ENCODE measurements around the gene RASAL1.

Gene RASAL1

DNA sequence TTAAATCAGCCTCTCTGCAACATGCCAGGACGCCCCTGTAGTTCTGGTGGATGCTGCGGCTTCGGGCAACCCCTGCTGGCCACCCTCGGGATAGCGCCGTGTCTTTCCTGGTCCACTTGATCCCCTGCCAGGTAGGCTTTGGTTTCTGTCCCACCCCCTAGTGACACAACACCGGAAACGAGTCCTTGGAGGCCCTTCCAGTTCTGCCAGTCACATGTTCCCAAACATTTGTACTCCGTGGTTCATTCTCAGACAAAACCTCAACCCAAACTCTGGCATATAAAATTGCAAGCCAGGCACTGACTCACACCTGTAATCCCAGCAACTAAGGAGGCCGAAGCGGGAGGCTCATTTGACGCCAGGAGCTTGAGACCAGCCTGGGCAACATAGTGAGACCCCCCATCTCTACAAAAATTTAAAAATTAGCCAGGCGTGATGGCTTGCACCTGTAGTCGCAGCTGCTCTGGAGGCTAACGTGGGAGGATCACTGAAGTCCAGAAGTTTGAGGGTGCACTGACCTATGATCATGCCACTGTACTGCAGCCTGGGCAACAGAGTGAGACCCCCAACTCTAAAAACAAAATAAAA lies 37.0 kb downstream of the RASAL1 start:
- H3K9ac ChIP-seq (ENCODE audit: low read depth, low read length), result no peak overlapping the region
- H3K9me3 ChIP-seq (ENCODE audit: control insufficient read depth, insufficient read depth, low read length), result no peaks in the 10 kb centered on the region
- H3K4me3 ChIP-seq (ENCODE audit: low read depth, low read length), result no peak overlapping the region
- no peaks in the 10 kb centered on the region for H3K27me3 ChIP-seq (ENCODE audit: control insufficient read depth, insufficient read depth, low read length)
- H3K36me3 ChIP-seq (ENCODE audit: control insufficient read depth, insufficient read depth, low read length), result no peaks in the 10 kb centered on the region
- H3K4me1 ChIP-seq (ENCODE audit: control insufficient read depth, insufficient read depth, low read length), result peaks cover 3% of the 10 kb centered on the region

DNA sequence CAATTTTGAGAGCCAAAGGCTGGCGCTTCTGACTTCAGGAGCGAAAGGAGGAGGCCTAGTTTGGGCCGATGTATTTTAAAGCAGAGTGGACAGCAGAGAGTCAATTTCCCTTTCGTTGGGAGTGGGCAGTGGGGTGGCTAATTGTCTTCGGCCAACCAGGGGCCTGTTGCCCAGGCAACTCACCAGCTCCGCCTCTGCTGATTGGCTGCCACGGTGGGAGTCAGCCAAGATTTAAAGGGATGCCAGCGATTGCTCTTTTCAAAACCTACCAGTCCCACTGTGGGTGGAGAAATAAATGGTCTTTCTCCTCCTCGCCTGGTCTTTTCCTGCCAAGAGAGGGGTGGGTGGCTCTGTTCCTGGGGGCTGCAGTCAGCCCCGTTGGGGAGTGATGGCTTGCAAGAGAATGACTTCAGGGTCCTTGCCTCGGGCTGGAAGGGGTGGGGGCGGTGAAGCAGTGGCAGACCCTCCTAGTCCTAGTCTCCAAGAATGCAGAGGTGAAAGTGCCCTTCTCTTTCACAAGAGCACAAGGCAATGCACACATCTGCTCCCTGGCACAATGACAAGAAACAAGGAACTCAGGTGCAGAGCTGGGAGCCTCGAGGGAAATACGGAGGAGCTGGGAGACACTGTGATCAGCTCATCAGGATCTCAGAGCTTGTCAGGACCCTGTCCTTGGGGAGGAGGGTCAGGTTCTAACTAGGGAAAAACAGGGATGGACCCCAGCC lies 37.7 kb downstream of the RASAL1 start:
- H3K36me3 ChIP-seq (ENCODE audit: control insufficient read depth, insufficient read depth, low read length), result no peaks in the 10 kb centered on the region
- H3K9me3 ChIP-seq (ENCODE audit: control insufficient read depth, insufficient read depth, low read length), result no peaks in the 10 kb centered on the region
- H3K4me3 ChIP-seq (ENCODE audit: low read depth, low read length), result no peak overlapping the region
- peaks cover 3% of the 10 kb centered on the region for H3K4me1 ChIP-seq (ENCODE audit: control insufficient read depth, insufficient read depth, low read length)
- H3K9ac ChIP-seq (ENCODE audit: low read depth, low read length), result no peak overlapping the region
- H3K27me3 ChIP-seq (ENCODE audit: control insufficient read depth, insufficient read depth, low read length), result no peaks in the 10 kb centered on the region

DNA sequence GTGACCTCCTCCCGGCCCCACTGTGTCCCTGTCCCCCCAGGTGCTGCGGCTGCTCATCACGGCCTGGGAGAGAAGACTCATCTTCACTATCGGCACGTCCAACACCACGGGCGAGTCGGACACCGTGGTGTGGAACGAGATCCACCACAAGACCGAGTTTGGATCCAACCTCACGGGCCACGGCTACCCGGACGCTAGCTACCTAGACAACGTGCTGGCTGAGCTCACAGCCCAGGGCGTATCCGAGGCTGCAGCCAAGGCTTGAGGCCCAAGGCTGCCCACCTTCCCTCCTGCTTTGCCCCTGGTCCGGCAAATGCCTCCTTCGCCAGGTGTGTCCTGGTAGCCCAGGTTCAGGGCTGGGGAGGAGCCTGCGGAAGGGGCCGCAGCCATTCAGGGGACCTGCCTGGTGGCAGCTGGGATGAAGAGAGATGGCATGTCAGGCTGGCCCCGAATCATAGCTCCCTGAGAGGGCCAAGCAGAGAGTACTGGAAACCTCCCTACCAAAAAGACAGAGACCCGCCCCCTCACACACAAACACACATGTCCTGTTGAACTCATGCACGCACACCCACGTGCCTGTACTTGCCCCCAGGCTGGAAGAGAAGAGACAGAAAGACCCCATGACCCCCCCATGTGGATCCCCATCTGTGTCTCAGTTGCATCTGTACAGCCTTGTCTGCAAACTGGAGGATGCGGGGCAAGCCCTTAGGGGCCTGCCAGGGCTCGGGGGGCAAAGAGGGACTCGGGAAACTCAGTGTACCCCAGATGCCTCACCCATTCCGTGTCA lies 38.7 kb downstream of the RASAL1 start:
- Histone ChIP-seq H3K36me3 (ENCODE audit: control insufficient read depth, insufficient read depth, low read length) (no peaks in the 10 kb centered on the region), H3K4me3 (ENCODE audit: low read depth, low read length) (no peak overlapping the region), H3K9ac (ENCODE audit: low read depth, low read length) (no peak overlapping the region), H3K9me3 (ENCODE audit: control insufficient read depth, insufficient read depth, low read length) (no peaks in the 10 kb centered on the region), H3K27me3 (ENCODE audit: control insufficient read depth, insufficient read depth, low read length) (peaks cover 4% of the 10 kb centered on the region), H3K4me1 (ENCODE audit: control insufficient read depth, insufficient read depth, low read length) (peaks cover 3% of the 10 kb centered on the region)

DNA sequence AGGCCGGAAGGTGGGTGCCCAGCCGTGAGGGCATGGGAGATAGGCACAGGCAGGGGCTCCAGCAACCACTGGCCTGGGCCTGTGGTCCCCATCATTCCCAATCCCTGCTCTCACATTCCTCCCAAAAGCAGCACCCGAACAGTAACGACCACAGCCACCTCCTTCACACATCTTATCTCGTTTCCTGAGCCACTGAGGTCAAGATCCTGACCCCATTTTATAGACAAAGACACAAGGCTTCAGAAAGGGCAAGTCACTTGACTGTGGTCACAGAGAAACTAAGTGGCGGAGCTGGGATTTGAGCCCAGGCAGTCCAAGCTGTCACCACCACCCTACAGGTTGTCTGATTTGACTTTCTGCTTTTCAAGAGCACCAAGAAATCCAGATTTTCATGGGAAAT lies 40.2 kb downstream of the RASAL1 start:
- no peaks in the 10 kb centered on the region for H3K36me3 ChIP-seq (ENCODE audit: control insufficient read depth, insufficient read depth, low read length)
- H3K9ac ChIP-seq (ENCODE audit: low read depth, low read length), result no peak overlapping the region
- H3K9me3 ChIP-seq (ENCODE audit: control insufficient read depth, insufficient read depth, low read length), result no peaks in the 10 kb centered on the region
- no peak overlapping the region for H3K4me3 ChIP-seq (ENCODE audit: low read depth, low read length)
- peaks cover 3% of the 10 kb centered on the region for H3K4me1 ChIP-seq (ENCODE audit: control insufficient read depth, insufficient read depth, low read length)
- H3K27me3 ChIP-seq (ENCODE audit: control insufficient read depth, insufficient read depth, low read length), result peaks cover 4% of the 10 kb centered on the region

DNA sequence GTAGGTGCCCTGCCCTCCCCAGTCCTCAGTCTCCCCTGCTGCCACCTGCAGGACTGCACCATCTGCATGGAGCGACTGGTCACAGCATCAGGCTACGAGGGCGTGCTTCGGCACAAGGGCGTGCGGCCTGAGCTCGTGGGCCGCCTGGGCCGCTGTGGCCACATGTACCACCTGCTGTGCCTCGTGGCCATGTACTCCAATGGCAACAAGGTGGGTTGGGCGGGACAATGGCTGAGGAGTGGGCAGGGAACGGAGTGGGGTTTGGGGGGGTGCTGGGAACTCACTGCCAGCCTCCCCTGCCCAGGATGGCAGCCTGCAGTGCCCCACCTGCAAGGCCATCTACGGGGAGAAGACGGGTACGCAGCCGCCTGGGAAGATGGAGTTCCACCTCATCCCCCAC lies 40.8 kb downstream of the RASAL1 start:
- no peaks in the 10 kb centered on the region for H3K36me3 ChIP-seq (ENCODE audit: control insufficient read depth, insufficient read depth, low read length)
- no peak overlapping the region for H3K4me3 ChIP-seq (ENCODE audit: low read depth, low read length)
- H3K27me3 ChIP-seq (ENCODE audit: control insufficient read depth, insufficient read depth, low read length), result peaks cover 4% of the 10 kb centered on the region
- H3K9ac ChIP-seq (ENCODE audit: low read depth, low read length), result no peak overlapping the region
- H3K4me1 ChIP-seq (ENCODE audit: control insufficient read depth, insufficient read depth, low read length), result peaks cover 3% of the 10 kb centered on the region
- H3K9me3 ChIP-seq (ENCODE audit: control insufficient read depth, insufficient read depth, low read length), result no peaks in the 10 kb centered on the region

DNA sequence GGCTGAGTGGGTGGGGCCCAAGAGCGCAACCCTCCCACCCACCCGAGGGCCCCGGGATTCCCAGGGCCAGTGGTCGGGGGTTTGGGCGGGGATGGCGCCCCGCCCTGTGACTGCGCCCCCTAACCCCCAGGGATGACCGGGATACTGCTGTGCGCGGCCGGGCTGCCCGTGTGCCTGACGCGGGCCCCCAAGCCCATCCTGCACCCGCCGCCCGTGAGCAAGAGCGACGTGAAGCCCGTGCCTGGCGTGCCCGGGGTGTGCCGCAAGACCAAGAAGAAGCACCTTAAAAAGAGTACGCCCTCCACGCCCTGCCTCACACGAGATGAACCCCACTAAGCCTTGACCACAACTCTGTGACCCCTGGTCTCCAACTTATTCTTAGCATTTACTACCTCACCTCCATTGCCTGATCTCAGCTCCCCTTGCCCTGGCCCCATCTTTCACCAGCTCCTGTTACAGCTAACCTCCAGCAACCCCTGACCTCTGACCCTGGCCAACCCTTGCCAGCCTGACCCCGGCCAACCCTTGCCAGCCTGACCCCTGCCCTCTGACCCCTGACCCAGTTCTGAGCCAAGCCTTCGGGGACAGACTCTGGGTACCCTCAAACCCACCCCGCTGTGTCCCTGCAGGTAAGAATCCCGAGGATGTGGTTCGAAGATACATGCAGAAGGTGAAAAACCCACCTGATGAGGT lies 42.0 kb downstream of the RASAL1 start:
- peaks cover 3% of the 10 kb centered on the region for H3K36me3 ChIP-seq (ENCODE audit: control insufficient read depth, insufficient read depth, low read length)
- H3K9me3 ChIP-seq (ENCODE audit: control insufficient read depth, insufficient read depth, low read length), result no peaks in the 10 kb centered on the region
- H3K9ac ChIP-seq (ENCODE audit: low read depth, low read length), result no peak overlapping the region
- peak overlapping the region; percentile 36 for H3K4me3 ChIP-seq (ENCODE audit: low read depth, low read length)
- H3K4me1 ChIP-seq (ENCODE audit: control insufficient read depth, insufficient read depth, low read length), result peaks cover 3% of the 10 kb centered on the region
- peaks cover 4% of the 10 kb centered on the region for H3K27me3 ChIP-seq (ENCODE audit: control insufficient read depth, insufficient read depth, low read length)

DNA sequence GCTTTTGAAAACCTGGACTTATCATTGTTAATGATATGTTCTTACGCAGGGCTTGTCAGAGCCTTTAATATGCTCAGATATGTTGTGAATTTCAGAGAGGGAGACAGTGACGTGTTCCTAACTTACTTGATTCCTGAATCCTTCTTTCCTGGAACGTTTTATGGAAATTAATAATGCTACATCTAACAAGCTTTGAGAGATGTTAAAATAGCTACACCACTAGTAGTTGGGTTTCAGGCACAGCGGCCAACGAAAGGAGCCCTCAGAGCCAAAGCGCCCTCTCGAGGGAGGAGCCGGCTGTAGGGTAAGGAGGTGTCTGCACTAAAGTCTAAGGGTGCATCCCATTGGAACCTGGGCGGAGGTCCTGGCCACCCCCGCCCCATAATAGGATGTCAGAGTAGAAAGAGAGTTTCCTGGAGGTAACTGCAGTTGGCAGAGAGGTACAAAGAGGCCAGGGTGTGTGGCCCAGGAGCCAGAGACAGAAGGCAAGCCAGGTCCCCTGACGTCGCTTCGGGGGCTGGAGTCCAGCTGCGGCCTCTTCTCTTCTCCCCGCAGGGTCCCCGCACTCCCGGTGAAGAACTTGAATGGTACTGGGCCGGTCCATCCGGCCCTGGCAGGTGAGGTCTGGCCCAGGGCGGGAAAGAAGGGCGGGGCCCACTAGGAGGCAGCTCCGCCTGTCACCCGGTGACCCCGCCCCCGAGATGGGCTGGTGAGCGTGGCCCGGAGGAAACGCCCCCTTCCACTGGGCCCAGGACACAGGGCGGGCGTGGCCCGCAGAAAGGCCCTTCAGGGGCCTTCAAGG lies 42.8 kb downstream of the RASAL1 start:
- no peak overlapping the region for H3K9ac ChIP-seq (ENCODE audit: low read depth, low read length)
- H3K9me3 ChIP-seq (ENCODE audit: control insufficient read depth, insufficient read depth, low read length), result no peaks in the 10 kb centered on the region
- H3K27me3 ChIP-seq (ENCODE audit: control insufficient read depth, insufficient read depth, low read length), result peaks cover 4% of the 10 kb centered on the region
- H3K4me3 ChIP-seq (ENCODE audit: low read depth, low read length), result peak overlapping the region; percentile 59
- H3K36me3 ChIP-seq (ENCODE audit: control insufficient read depth, insufficient read depth, low read length), result peaks cover 3% of the 10 kb centered on the region
- H3K4me1 ChIP-seq (ENCODE audit: control insufficient read depth, insufficient read depth, low read length), result no peaks in the 10 kb centered on the region

DNA sequence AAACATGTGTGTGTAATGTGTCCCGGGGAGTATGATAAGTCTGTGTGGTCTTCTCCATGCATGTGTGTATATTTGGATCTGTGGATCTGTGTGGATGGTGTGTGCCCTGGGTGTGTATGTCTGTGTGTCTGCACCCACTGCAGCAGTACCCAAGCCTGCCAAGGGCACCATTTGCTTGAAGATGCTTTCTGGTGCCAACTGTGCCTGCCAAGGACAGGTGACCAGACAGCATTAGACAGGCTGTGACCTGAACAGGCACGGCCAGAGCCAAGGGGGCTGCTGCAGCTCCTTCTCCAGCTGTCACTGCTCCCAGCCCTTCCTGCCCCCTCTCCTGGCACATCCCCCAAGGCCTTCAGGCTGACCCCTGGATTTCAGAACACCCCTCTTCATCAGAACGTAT lies 44.1 kb downstream of the RASAL1 start:
- Histone ChIP-seq H3K4me1 (ENCODE audit: control insufficient read depth, insufficient read depth, low read length) (peaks cover 3% of the 10 kb centered on the region), H3K27me3 (ENCODE audit: control insufficient read depth, insufficient read depth, low read length) (peaks cover 4% of the 10 kb centered on the region), H3K36me3 (ENCODE audit: control insufficient read depth, insufficient read depth, low read length) (peaks cover 3% of the 10 kb centered on the region), H3K4me3 (ENCODE audit: low read depth, low read length) (no peak overlapping the region), H3K9ac (ENCODE audit: low read depth, low read length) (no peak overlapping the region), H3K9me3 (ENCODE audit: control insufficient read depth, insufficient read depth, low read length) (no peaks in the 10 kb centered on the region)

DNA sequence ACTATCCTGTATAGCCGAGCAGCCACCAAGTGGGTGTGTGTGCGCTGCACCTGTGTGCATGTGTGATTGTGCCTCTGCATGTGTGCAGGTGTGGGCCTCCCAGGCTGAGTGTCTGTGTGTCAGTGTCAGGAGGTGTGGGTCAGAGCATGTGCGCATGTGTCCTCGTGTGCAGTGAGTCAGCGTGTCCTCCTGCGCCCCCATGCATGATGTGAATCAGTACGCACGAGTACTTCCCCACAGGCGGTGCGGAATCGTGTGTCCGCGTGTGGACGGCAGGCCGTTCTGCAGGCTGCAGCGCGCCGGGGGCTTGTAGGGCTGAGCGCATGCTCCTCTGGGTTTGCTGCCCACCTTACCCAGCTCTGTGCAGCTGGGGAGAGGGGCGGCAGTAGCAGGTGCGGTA lies 44.8 kb downstream of the RASAL1 start:
- Histone ChIP-seq H3K4me1 (ENCODE audit: control insufficient read depth, insufficient read depth, low read length) (peaks cover 5% of the 10 kb centered on the region), H3K36me3 (ENCODE audit: control insufficient read depth, insufficient read depth, low read length) (peaks cover 3% of the 10 kb centered on the region), H3K9ac (ENCODE audit: low read depth, low read length) (no peak overlapping the region), H3K4me3 (ENCODE audit: low read depth, low read length) (no peak overlapping the region), H3K9me3 (ENCODE audit: control insufficient read depth, insufficient read depth, low read length) (no peaks in the 10 kb centered on the region), H3K27me3 (ENCODE audit: control insufficient read depth, insufficient read depth, low read length) (peaks cover 4% of the 10 kb centered on the region)

DNA sequence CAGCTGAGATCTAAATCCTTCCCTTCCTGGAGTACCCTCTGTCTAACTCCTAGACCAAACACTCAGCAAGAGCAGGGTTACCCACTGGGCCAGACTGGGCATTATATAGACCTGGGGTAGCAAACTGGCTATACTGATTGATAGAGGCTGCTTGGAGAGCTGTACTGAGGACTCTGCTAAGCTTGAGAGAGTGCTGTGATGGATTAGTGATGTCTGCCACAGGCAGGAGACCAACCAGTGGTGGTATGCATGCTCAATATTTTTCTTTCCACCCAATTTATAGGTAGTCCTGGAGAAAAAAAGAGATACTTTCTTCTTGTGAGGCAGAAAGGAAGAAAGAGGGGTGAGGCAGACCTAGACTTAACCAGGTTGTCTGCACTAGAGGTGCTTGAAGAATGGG lies 45.7 kb downstream of the RASAL1 start:
- Histone ChIP-seq H3K4me3 (ENCODE audit: low read depth, low read length) (no peak overlapping the region), H3K9ac (ENCODE audit: low read depth, low read length) (no peak overlapping the region), H3K9me3 (ENCODE audit: control insufficient read depth, insufficient read depth, low read length) (no peaks in the 10 kb centered on the region), H3K4me1 (ENCODE audit: control insufficient read depth, insufficient read depth, low read length) (peaks cover 5% of the 10 kb centered on the region), H3K36me3 (ENCODE audit: control insufficient read depth, insufficient read depth, low read length) (peaks cover 3% of the 10 kb centered on the region), H3K27me3 (ENCODE audit: control insufficient read depth, insufficient read depth, low read length) (peaks cover 4% of the 10 kb centered on the region)

Data from iPS-15b (cell line).